Stomach (tissue), 4 donors: Measurements from ENCODE around the gene EME1.

Experiments used
- POLR2A ChIP-seq, 4 donors: fragments of 450-650 bp; IDR thresholded peaks; one replicate each; pipeline ENCODE4 v1.6.1; 2016; ENCODE audit warnings: antibody characterized with exemption in 4 of 4, control low read depth in 2 of 4, mild to moderate bottlenecking in 1 of 4, moderate library complexity in 1 of 4
- POLR2AphosphoS5 ChIP-seq, 3 donors: sonication (generic); formaldehyde crosslinking; IDR thresholded peaks; one replicate each; pipeline ENCODE4 v1.6.1; 2016; ENCODE audit warnings: antibody characterized with exemption in 3 of 3
- TF ChIP-seq, protein P1 (sequence below), 7 experiments: fragments of 450-650 bp in 4 of 7; fragments of 200-600 bp in 3 of 7; sonication (generic) in 3 of 7; IDR thresholded peaks; one replicate each; pipeline ENCODE4 v1.5.1; 2016 to 2019; ENCODE audit warnings: antibody characterized with exemption in 7 of 7, control low read depth in 2 of 7, mild to moderate bottlenecking in 1 of 7

DNA sequence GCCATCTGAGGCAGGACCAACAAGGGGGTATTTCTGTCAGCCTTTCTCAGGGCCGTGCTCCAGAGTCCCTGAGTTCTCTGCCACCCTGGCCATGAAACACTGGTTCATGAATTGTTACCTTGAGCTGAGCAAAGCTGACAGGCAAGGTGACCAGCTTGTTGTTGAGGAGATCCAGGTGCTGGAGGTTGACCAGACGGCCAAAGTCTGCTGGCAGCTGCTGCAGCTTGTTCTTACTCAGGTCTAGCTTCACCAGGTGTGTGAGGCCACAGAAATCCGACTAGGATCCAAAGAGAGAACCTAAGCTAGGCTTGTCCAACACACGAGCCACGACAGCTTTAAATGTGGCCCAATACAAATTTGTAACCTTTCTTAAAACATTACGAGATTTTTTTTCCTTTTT is 19.6 kb downstream of the EME1 start:
- TF ChIP-seq POLR2AphosphoS5 (IDR thresholded peaks at IDR 0.05) (no peak), POLR2A (IDR thresholded peaks at IDR 0.05) (no peak)
- TF ChIP-seq, protein P1, sequence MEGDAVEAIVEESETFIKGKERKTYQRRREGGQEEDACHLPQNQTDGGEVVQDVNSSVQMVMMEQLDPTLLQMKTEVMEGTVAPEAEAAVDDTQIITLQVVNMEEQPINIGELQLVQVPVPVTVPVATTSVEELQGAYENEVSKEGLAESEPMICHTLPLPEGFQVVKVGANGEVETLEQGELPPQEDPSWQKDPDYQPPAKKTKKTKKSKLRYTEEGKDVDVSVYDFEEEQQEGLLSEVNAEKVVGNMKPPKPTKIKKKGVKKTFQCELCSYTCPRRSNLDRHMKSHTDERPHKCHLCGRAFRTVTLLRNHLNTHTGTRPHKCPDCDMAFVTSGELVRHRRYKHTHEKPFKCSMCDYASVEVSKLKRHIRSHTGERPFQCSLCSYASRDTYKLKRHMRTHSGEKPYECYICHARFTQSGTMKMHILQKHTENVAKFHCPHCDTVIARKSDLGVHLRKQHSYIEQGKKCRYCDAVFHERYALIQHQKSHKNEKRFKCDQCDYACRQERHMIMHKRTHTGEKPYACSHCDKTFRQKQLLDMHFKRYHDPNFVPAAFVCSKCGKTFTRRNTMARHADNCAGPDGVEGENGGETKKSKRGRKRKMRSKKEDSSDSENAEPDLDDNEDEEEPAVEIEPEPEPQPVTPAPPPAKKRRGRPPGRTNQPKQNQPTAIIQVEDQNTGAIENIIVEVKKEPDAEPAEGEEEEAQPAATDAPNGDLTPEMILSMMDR (IDR thresholded peaks at IDR 0.05), result no peak
